ENCODE measurements around the gene LZTS2.

GRCh38 chr10:101014230-101014884 is 14.7 kb downstream of the LZTS2 start:
- TF ChIP-seq ZFP30 (CRISPR knock-in tag; IDR thresholded peaks at IDR 0.05), result no peak
- TF ChIP-seq GLIS3 (CRISPR knock-in tag; IDR thresholded peaks at IDR 0.05), result no peak
- TF ChIP-seq, protein P1, sequence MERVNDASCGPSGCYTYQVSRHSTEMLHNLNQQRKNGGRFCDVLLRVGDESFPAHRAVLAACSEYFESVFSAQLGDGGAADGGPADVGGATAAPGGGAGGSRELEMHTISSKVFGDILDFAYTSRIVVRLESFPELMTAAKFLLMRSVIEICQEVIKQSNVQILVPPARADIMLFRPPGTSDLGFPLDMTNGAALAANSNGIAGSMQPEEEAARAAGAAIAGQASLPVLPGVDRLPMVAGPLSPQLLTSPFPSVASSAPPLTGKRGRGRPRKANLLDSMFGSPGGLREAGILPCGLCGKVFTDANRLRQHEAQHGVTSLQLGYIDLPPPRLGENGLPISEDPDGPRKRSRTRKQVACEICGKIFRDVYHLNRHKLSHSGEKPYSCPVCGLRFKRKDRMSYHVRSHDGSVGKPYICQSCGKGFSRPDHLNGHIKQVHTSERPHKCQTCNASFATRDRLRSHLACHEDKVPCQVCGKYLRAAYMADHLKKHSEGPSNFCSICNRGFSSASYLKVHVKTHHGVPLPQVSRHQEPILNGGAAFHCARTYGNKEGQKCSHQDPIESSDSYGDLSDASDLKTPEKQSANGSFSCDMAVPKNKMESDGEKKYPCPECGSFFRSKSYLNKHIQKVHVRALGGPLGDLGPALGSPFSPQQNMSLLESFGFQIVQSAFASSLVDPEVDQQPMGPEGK (CRISPR knock-in tag; IDR thresholded peaks at IDR 0.05; ENCODE audit: borderline replicate concordance), result no peak

All from SK-N-SH treated with all-trans-retinoic acid at 6 μM for 48 hours (cell line).